Neural cell (in vitro differentiated cells): ENCODE measurements around the gene DSG3.

Experiments
- CTCF ChIP-seq: fragments of 450-650 bp; IDR thresholded peaks from 2 replicates; pipeline ENCODE4 v1.5.1; 2014; ENCODE audit warnings: antibody characterized with exemption, mild to moderate bottlenecking, moderate library complexity; ENCODE audit not compliant: poor library complexity, severe bottlenecking
- EZH2 ChIP-seq: fragments of 200-600, 300-800 bp; shearing (Covaris generic), sonication (generic); IDR thresholded peaks from 2 replicates; pipeline ENCODE4 v1.6.1; 2014; ENCODE audit warnings: antibody characterized with exemption, low read length, borderline replicate concordance, mild to moderate bottlenecking; ENCODE audit not compliant: insufficient read depth, poor library complexity, severe bottlenecking
- POLR2AphosphoS5 ChIP-seq: IDR thresholded peaks from 2 replicates; pipeline ENCODE4 v1.6.1; 2012
- REST ChIP-seq: IDR thresholded peaks from 2 replicates; pipeline ENCODE4 v1.6.1; 2012; ENCODE audit warnings: borderline replicate concordance
- SMC3 ChIP-seq: fragments of 450-650 bp; conservative IDR thresholded peaks from 2 replicates; pipeline ENCODE4 v1.6.1; 2014; ENCODE audit warnings: antibody characterized with exemption, mild to moderate bottlenecking, moderate library complexity; ENCODE audit not compliant: poor library complexity
- TAF1 ChIP-seq: IDR thresholded peaks from 2 replicates; pipeline ENCODE4 v1.6.1; 2012; ENCODE audit warnings: low read depth

GRCh38 chr18:31500051-31500688 lies 52.6 kb downstream of the DSG3 start:
- TF ChIP-seq CTCF (no peak), EZH2 (no peak), REST (no peak), SMC3 (no peak), TAF1 (no peak), POLR2AphosphoS5 (no peak)
